Measurements from ENCODE around the gene DAP3. TPM values are rescaled to one million over a fixed set of nuclear protein-coding genes. Genes with fewer than 3 reads are reported as not detected.
"Not testable (repeated sequence)": the region's sequence is repeated elsewhere in the genome, so short reads cannot be mapped to it uniquely, and the experiment has no call there.

DAP3 gene
- total RNA-seq (100 to 1,000 TPM; 105 to 106 TPM), total RNA-seq (88.2 to 216 (median 127) reads per million in 172 experiments)
- polyA plus RNA-seq (2013, experiment 1 of 2) = 134 TPM
- 151 TPM for polyA plus RNA-seq (2013, experiment 2 of 2)

DNA sequence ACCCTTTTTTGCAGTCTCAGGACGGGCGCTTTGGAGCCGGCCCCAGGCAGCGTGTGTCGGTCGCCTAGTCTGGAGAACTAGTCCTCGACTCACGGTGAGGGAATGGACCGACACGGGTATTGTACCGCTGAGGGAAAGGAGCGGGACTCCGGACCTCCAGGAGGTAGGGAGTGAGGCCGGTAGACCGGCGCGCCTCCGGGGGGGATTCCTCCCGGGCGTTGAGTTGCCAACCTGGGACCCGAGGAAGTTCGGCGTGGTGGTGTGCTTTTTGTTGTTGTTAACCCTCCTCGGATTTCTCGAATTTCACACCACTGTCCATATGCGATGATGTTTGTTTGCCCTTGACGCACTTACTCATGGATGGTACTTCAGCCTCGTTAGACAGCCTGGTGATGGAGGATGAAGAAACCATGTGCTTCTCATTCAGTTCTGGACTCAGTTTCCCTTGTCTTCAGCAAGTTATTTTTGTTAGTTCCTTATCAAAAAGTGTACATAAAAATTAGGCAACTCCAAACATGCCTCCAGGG, at the start of gene DAP3:
Gene DAP3 (plus strand): TSS at position 11 of the 527 bp plus-strand sequence. CDS start 20,689 bp downstream, outside the sequence.
- H3K36me3 ChIP-seq (ENCODE audit: insufficient read depth, low read length); H3K9me3 Mint-ChIP-seq; CTCF ChIA-PET; H3K27me3 ChIP-seq (ENCODE audit: control insufficient read depth in 1 of 2, insufficient read depth in 2 of 2, low read length in 2 of 2); POLR2A ChIA-PET; H3K27me3 Mint-ChIP-seq; H3K9me3 ChIP-seq (ENCODE audit: control insufficient read depth in 1 of 2, insufficient read depth in 1 of 2, low read length in 2 of 2); DNase-seq: not testable (repeated sequence)
- intact Hi-C loops (cut with DNase I, micrococcal nuclease) = loop anchor here (5.0 to 10.0 kb wide), 3 partner anchors 56 to 417 kb away; partner anchors contain the start of genes ASH1L (in 1 of the 2) and CLK2 (in 1 of the 2)
- ATAC-seq (ENCODE audit: poor library complexity) = peak; percentile 1
- Mint-ChIP-seq H3K4me1 (ENCODE audit: low read depth) (peaks cover 39% of the 10 kb centered on the region), H3K27ac (peak within 1 kb of the TSS; percentile 95), H3K36me3 (ENCODE audit: low read depth) (peaks cover 33% of the 10 kb centered on the region), H3K4me3 (peak within 1 kb of the TSS; percentile 98)
- Histone ChIP-seq H3K4me1 (ENCODE audit: insufficient read depth, low read length) (peaks cover 26% of the 10 kb centered on the region), H3K4me3 (ENCODE audit: low read length) (peak within 1 kb of the TSS; percentile 73), H3K27ac (ENCODE audit: low read depth in 1 of 2, low read length in 2 of 2) (peak within 1 kb of the TSS; percentile 89 to 92)

DNA sequence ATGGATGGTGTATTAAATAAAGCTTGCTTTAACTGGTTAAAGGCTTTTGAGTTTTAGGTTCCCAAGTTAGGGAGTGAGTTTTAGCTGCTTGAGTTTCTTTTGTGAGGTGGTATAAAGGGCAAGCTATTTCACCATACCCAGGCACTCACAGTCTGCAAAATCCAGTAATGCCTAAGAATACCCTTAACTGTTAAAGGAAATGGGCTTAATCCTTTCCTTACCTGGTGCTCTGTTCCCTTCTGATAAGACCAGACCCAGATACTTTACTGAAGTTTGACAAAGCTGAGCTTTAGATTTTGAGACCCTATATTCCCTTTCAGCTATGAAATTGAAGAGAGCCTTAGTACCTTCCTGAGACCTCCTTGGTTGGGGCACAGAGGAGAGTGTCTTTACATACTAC, 48.5 kb upstream of the DAP3 start:
- intact Hi-C loops (cut with DNase I, micrococcal nuclease) = no loop called here
- no peak overlapping the region for H3K4me3 ChIP-seq (ENCODE audit: low read length)
- Mint-ChIP-seq H3K36me3 (ENCODE audit: low read depth) (peaks cover 3% of the 10 kb centered on the region), H3K4me3 (no peak overlapping the region), H3K9me3 (peaks cover 3% of the 10 kb centered on the region), H3K4me1 (ENCODE audit: low read depth) (peaks cover 20% of the 10 kb centered on the region), H3K27me3 (no peaks in the 10 kb centered on the region), H3K27ac (no peak overlapping the region)
- H3K27ac ChIP-seq (ENCODE audit: low read depth in 1 of 2, low read length in 2 of 2) = no peak overlapping the region
- no peak for DNase-seq
- CTCF ChIA-PET = interaction anchor here (0.7 kb wide), 1 partner anchor 173 kb away, joined by 3 read pairs; no protein-coding TSS in a partner anchor
- ATAC-seq (ENCODE audit: poor library complexity) = no peak
- no peaks in the 10 kb centered on the region for H3K36me3 ChIP-seq (ENCODE audit: insufficient read depth, low read length)
- POLR2A ChIA-PET = no interaction called here
- H3K4me1 ChIP-seq (ENCODE audit: insufficient read depth, low read length) = peaks cover 20% of the 10 kb centered on the region
- peaks cover 0 to 9% of the 10 kb centered on the region in 2 experiments for H3K9me3 ChIP-seq (ENCODE audit: control insufficient read depth in 1 of 2, insufficient read depth in 1 of 2, low read length in 2 of 2)
- H3K27me3 ChIP-seq (ENCODE audit: control insufficient read depth in 1 of 2, insufficient read depth in 2 of 2, low read length in 2 of 2) = peaks cover 0 to 4% of the 10 kb centered on the region in 2 experiments
- TF ChIP-seq, protein P1, sequence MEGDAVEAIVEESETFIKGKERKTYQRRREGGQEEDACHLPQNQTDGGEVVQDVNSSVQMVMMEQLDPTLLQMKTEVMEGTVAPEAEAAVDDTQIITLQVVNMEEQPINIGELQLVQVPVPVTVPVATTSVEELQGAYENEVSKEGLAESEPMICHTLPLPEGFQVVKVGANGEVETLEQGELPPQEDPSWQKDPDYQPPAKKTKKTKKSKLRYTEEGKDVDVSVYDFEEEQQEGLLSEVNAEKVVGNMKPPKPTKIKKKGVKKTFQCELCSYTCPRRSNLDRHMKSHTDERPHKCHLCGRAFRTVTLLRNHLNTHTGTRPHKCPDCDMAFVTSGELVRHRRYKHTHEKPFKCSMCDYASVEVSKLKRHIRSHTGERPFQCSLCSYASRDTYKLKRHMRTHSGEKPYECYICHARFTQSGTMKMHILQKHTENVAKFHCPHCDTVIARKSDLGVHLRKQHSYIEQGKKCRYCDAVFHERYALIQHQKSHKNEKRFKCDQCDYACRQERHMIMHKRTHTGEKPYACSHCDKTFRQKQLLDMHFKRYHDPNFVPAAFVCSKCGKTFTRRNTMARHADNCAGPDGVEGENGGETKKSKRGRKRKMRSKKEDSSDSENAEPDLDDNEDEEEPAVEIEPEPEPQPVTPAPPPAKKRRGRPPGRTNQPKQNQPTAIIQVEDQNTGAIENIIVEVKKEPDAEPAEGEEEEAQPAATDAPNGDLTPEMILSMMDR (IDR thresholded peaks at IDR 0.05) = no peak

DNA sequence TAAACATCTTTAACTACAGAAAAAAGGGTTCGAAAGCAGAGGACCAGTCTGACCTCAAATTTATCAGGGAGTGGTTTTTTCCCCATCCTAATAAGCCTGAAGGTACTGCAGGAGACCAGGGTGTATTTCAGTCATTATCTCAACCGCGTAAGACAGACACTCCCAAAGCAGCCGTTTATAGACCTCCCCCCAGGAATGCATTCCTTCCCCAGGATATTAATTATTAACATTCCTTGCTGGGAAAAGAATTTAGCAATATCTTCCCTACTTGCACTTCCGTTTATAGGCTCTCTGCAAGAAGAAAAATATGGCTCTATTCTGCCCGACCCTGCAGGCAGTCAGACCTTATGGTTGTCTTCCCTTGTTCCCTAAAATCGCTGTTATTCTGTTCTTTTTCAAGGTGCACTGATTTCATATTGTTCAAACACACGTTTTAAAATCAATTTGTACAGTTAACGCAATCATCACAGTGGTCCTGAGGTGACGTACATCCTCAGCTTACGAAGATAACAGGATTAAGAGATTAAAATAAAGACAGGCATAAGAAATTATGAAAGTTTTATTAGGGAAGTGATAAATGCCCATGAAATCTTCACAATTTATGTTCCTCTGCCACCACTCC, 46.2 kb upstream of the DAP3 start:
- H3K27ac ChIP-seq (ENCODE audit: low read depth in 1 of 2, low read length in 2 of 2); H3K27me3 ChIP-seq (ENCODE audit: control insufficient read depth in 1 of 2, insufficient read depth in 2 of 2, low read length in 2 of 2); ATAC-seq (ENCODE audit: poor library complexity); DNase-seq; H3K4me1 Mint-ChIP-seq (ENCODE audit: low read depth); H3K9me3 Mint-ChIP-seq; H3K9me3 ChIP-seq (ENCODE audit: control insufficient read depth in 1 of 2, insufficient read depth in 1 of 2, low read length in 2 of 2); H3K4me3 Mint-ChIP-seq; H3K36me3 Mint-ChIP-seq (ENCODE audit: low read depth); intact Hi-C loops (cut with DNase I, micrococcal nuclease); H3K4me3 ChIP-seq (ENCODE audit: low read length); H3K27ac Mint-ChIP-seq; H3K4me1 ChIP-seq (ENCODE audit: insufficient read depth, low read length); H3K36me3 ChIP-seq (ENCODE audit: insufficient read depth, low read length); H3K27me3 Mint-ChIP-seq; CTCF ChIA-PET: not testable (repeated sequence)
- POLR2A ChIA-PET = interaction anchor here (0.7 kb wide), 1 partner anchor 82 kb away, joined by 3 read pairs; no protein-coding TSS in a partner anchor

DNA sequence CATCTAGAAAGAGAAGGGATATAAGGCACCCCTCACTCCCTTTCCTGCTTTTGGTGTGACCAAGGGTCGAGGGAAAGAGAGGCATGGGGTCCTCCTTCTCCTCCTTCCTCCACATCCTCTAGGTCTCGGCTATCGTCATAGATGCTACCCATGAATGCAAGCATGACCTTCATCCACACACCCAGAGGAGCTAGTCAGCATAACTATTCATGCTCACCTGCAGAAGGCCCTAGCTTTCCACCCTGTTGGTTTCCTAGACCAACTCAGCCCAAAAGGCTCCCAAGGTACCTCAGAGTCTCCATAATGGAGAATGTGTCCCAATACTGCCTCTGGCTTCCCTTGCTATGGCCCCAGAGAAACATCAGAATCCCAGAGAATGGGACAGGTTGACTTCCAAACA, 45.7 kb upstream of the DAP3 start:
- peaks cover 0 to 4% of the 10 kb centered on the region in 2 experiments for H3K27me3 ChIP-seq (ENCODE audit: control insufficient read depth in 1 of 2, insufficient read depth in 2 of 2, low read length in 2 of 2)
- CTCF ChIA-PET = no interaction called here
- no peak for ATAC-seq (ENCODE audit: poor library complexity)

More for the DNA sequence above, 45.7 kb upstream of the DAP3 start:
- Mint-ChIP-seq H3K4me1 (ENCODE audit: low read depth) (no peaks in the 10 kb centered on the region), H3K4me3 (no peak overlapping the region), H3K36me3 (ENCODE audit: low read depth) (no peaks in the 10 kb centered on the region), H3K27me3 (peaks cover under 1% of the 10 kb centered on the region), H3K9me3 (peaks cover 3% of the 10 kb centered on the region), H3K27ac (no peak overlapping the region)
- H3K4me3 ChIP-seq (ENCODE audit: low read length) = no peak overlapping the region
- no peak overlapping the region for H3K27ac ChIP-seq (ENCODE audit: low read depth in 1 of 2, low read length in 2 of 2)
- intact Hi-C loops (cut with DNase I, micrococcal nuclease) = no loop called here
- DNase-seq = no peak
- peaks cover 0 to 9% of the 10 kb centered on the region in 2 experiments for H3K9me3 ChIP-seq (ENCODE audit: control insufficient read depth in 1 of 2, insufficient read depth in 1 of 2, low read length in 2 of 2)
- POLR2A ChIA-PET = no interaction called here
- H3K4me1 ChIP-seq (ENCODE audit: insufficient read depth, low read length) = no peaks in the 10 kb centered on the region
- TF ChIP-seq, protein P1 (IDR thresholded peaks at IDR 0.05) = no peak
- H3K36me3 ChIP-seq (ENCODE audit: insufficient read depth, low read length) = no peaks in the 10 kb centered on the region

Measured in CD4-positive, alpha-beta T cell (primary cell).